OCI-LY7 (cell line): ENCODE results near the gene AOPEP. TPM values are rescaled to one million over a fixed set of nuclear protein-coding genes. Genes with fewer than 3 reads are reported as not detected.

Experiments
- BruUV-seq: library from RNA; stranded (reverse); fragments of 400-500 nt; replicated peaks from 2 replicates; lab custom pipeline; 2021; lab: Mats Ljungman, UMichigan
- CTCF ChIA-PET: fragments of 300-600 bp; sonication (Branson Sonifier 250); formaldehyde crosslinking; loops from one replicate; lab custom pipeline; 2022; ENCODE audit warnings: antibody characterized with exemption; ENCODE audit not compliant: unreplicated experiment; lab: Charles Lee
- POLR2A ChIA-PET: fragments of 300-600 bp; sonication (Branson Sonifier 250); formaldehyde crosslinking; loops from one replicate; lab custom pipeline; 2022; ENCODE audit warnings: antibody characterized with exemption; lab: Charles Lee
- DNase-seq: peaks from one replicate; pipeline ENCODE4 v3.0.0-alpha.2; 2015; ENCODE audit warnings: low spot score
- H2AFZ ChIP-seq: fragments of 200-600 bp; sonication (generic), shearing (Covaris generic); 2 replicates; pipeline ENCODE4 v1.6.1; 2014; ENCODE audit warnings: mild to moderate bottlenecking, antibody characterized with exemption, low read length, moderate library complexity
- H3K27ac ChIP-seq: fragments of 200-600 bp; sonication (generic); 2 replicates; pipeline ENCODE4 v1.5.1; 2014; ENCODE audit warnings: mixed run types, low read depth, mild to moderate bottlenecking, moderate library complexity, low read length, inconsistent platforms; ENCODE audit not compliant: poor library complexity, severe bottlenecking
- H3K36me3 ChIP-seq: fragments of 200-600 bp; sonication (generic); 2 replicates; pipeline ENCODE4 v1.6.1; 2014; ENCODE audit warnings: mild to moderate bottlenecking, antibody characterized with exemption, low read length, moderate library complexity, mixed read lengths; ENCODE audit not compliant: insufficient read depth
- H3K4me1 ChIP-seq: fragments of 200-600 bp; sonication (generic); 2 replicates; pipeline ENCODE4 v1.5.1; 2014; ENCODE audit warnings: mild to moderate bottlenecking, low read length; ENCODE audit not compliant: insufficient read depth, poor library complexity, severe bottlenecking
- H3K4me2 ChIP-seq: fragments of 200-600 bp; sonication (generic); 2 replicates; pipeline ENCODE4 v1.6.1; 2014; ENCODE audit warnings: mild to moderate bottlenecking, low read length
- H3K4me3 ChIP-seq: fragments of 200-600 bp; sonication (generic); 2 replicates; pipeline ENCODE4 v1.5.1; 2014; ENCODE audit warnings: mild to moderate bottlenecking, low read depth, low read length; ENCODE audit not compliant: poor library complexity, severe bottlenecking
- H3K79me2 ChIP-seq: fragments of 200-600 bp; sonication (generic); 2 replicates; pipeline ENCODE4 v1.6.1; 2016; ENCODE audit warnings: low read depth, mild to moderate bottlenecking, low read length, moderate library complexity, mixed read lengths; ENCODE audit not compliant: insufficient read depth
- H3K9me2 ChIP-seq: fragments of 200-600 bp; sonication (generic); 2 replicates; pipeline ENCODE4 v1.6.1; 2016; ENCODE audit warnings: mild to moderate bottlenecking, low read length, mixed read lengths; ENCODE audit not compliant: insufficient read depth
- H3K9me3 ChIP-seq: fragments of 200-600 bp; sonication (generic); 2 replicates; pipeline ENCODE4 v1.6.1; 2014; ENCODE audit warnings: mild to moderate bottlenecking, mixed run types, low read length, mixed read lengths
- H4K20me1 ChIP-seq: fragments of 200-600 bp; sonication (generic); 2 replicates; pipeline ENCODE4 v1.6.1; 2014; ENCODE audit warnings: mild to moderate bottlenecking, antibody characterized with exemption, low read length, moderate library complexity, mixed read lengths; ENCODE audit not compliant: insufficient read depth
- EZH2phosphoT487 ChIP-seq: fragments of 200-600 bp; sonication (generic); IDR thresholded peaks from 2 replicates; pipeline ENCODE4 v1.6.1; 2018; ENCODE audit warnings: low read depth, borderline replicate concordance, mild to moderate bottlenecking, mixed run types, antibody characterized with exemption, low read length, moderate library complexity, mixed read lengths
- intact Hi-C: fragments of 100-400 bp; cut with micrococcal nuclease; formaldehyde crosslinking; loops from one replicate; pipeline ENCODE4 v1.10.0; 2022; ENCODE audit not compliant: unreplicated experiment
- total RNA-seq, 2 experiments: library from RNA; depleted of rRNA in 1 of 2; stranded (reverse); fragments of >200 nt in 1 of 2; shearing (Covaris generic) in 1 of 2; gene quantifications; 2 replicates each; pipeline ENCODE4 v1.2.3, GENCODE V29; 2014 to 2022
- TF ChIP-seq, protein P1 (sequence below): fragments of 200-600 bp; sonication (generic); conservative IDR thresholded peaks from 2 replicates; pipeline ENCODE4 v1.5.1; 2014; ENCODE audit warnings: mild to moderate bottlenecking, antibody characterized with exemption, low read length, moderate library complexity, mixed read lengths

Gene AOPEP
- total RNA-seq, 2 experiments from 2014 or later: 17.3 to 24.3 TPM

DNA sequence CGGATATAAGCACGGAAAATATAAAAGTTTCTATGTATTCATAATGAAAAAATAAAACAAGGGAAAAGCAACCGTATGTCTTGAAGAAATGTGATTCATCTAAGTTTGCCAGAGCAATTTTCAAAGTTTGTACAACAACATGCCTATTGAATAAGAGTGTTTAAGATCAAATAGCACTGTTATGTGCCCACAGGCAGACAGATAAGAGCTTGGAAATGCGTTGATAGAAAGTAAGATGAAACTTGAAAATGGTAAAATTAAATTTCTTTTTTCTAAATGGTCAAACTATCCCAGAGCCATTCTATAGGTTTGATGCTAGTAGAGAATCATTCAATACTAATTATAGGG is 401.7 kb downstream of the AOPEP start:
- Histone ChIP-seq H3K27ac (no peak overlapping the region), H3K4me1 (no peaks in the 10 kb centered on the region), H2AFZ (no peak overlapping the region), H3K4me2 (no peak overlapping the region), H3K4me3 (no peak overlapping the region), H3K9me3 (no peaks in the 10 kb centered on the region), H3K79me2 (no peaks in the 10 kb centered on the region), H3K36me3 (no peaks in the 10 kb centered on the region), H3K9me2 (no peaks in the 10 kb centered on the region), H4K20me1 (no peaks in the 10 kb centered on the region)
- POLR2A ChIA-PET: no interaction called here
- BruUV-seq: no TSS peak
- intact Hi-C loops: loop anchor here (5.0 kb wide), 1 partner anchor 461 kb away; no protein-coding TSS in a partner anchor
- CTCF ChIA-PET: interaction anchor here (0.6 to 1.6 kb wide), 2 partner anchors 446 to 447 kb away, joined by 3 to 4 read pairs; no protein-coding TSS in a partner anchor
- DNase-seq: no peak
- TF ChIP-seq, protein P1, sequence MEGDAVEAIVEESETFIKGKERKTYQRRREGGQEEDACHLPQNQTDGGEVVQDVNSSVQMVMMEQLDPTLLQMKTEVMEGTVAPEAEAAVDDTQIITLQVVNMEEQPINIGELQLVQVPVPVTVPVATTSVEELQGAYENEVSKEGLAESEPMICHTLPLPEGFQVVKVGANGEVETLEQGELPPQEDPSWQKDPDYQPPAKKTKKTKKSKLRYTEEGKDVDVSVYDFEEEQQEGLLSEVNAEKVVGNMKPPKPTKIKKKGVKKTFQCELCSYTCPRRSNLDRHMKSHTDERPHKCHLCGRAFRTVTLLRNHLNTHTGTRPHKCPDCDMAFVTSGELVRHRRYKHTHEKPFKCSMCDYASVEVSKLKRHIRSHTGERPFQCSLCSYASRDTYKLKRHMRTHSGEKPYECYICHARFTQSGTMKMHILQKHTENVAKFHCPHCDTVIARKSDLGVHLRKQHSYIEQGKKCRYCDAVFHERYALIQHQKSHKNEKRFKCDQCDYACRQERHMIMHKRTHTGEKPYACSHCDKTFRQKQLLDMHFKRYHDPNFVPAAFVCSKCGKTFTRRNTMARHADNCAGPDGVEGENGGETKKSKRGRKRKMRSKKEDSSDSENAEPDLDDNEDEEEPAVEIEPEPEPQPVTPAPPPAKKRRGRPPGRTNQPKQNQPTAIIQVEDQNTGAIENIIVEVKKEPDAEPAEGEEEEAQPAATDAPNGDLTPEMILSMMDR: no peak
- no peak for TF ChIP-seq EZH2phosphoT487

DNA sequence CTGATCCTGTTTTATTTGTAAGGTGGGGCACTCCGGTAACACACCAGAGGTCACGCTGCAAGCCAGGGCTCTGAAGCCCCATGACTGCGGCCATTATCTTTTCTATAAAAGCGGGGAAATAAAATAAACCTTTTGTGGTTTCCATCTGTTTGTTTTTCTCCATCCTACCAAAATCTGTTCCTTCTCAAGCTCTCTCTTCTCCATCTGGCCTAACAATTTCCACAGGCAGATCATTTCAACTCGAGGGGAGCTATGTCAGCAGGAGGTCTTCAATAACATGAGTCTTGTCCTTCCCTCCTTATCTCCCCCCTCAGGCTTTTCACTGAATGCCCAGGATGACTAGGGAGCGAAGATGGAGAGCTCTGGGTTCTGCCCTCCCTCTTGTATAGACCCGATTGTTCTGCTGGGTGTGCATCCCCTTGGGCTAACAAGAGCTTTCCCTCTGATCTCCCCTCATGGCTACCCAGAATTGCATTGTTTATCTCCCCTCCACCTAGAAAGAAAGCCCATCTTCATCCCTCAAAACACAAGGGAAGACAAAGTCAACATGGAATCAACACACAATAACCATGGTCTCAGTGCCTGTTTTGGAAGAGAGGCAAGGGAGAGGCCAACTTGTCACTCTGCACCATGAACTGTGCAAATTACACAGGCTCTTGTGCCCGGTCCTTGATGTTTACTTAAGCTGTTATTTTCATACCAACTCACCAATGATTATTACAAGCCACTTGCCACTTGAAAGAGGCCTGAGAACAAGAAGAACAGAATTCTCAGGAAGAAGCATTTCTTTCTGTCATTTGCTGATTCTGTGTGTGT is 403.2 kb downstream of the AOPEP start:
- ChIA-PET CTCF (interaction anchor here (0.9 kb wide), 1 partner anchor 23 kb away, joined by 3 read pairs; no protein-coding TSS in a partner anchor), POLR2A (no interaction called here)
- Histone ChIP-seq H3K4me2 (no peak overlapping the region), H3K27ac (no peak overlapping the region), H4K20me1 (no peaks in the 10 kb centered on the region), H3K79me2 (no peaks in the 10 kb centered on the region), H3K9me2 (no peaks in the 10 kb centered on the region), H3K4me3 (no peak overlapping the region), H2AFZ (no peak overlapping the region), H3K9me3 (no peaks in the 10 kb centered on the region), H3K36me3 (no peaks in the 10 kb centered on the region), H3K4me1 (no peaks in the 10 kb centered on the region)
- intact Hi-C loops: loop anchor here (2.0 to 5.0 kb wide), 2 partner anchors 343 to 462 kb away; no protein-coding TSS in a partner anchor
- DNase-seq: no peak
- no TSS peak for BruUV-seq
- no peak for TF ChIP-seq EZH2phosphoT487
- TF ChIP-seq, protein P1: no peak

DNA sequence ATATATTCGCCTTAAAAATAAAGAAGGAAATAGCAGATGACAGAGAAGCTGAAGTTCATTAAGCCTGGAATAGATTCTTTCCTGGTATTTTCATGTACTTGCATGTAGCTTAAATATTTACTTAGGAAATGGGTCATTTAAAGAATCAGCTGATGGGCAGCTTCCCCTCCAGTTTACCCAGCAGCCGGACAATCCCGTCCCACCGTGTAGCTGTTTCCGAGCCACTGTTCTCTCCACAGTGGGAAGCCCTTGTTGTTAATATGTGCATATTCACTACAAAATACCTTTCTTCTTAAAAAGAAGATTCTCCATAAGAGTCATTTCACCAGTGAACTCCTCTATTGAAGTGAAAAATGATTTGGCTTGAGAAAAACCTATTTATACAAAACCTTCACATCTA is 404.0 kb downstream of the AOPEP start:
- H3K4me1 ChIP-seq: no peaks in the 10 kb centered on the region
- BruUV-seq: no TSS peak
- no peaks in the 10 kb centered on the region for H3K9me2 ChIP-seq
- H3K4me3 ChIP-seq: no peak overlapping the region
- no peaks in the 10 kb centered on the region for H3K9me3 ChIP-seq
- TF ChIP-seq, protein P1: no peak
- no peak for TF ChIP-seq EZH2phosphoT487
- no peak for DNase-seq
- H2AFZ ChIP-seq: no peak overlapping the region
- no peak overlapping the region for H3K27ac ChIP-seq
- intact Hi-C loops: loop anchor here (2.0 kb wide), 1 partner anchor 344 kb away; no protein-coding TSS in a partner anchor
- ChIA-PET POLR2A (interaction anchor here (0.7 kb wide), 1 partner anchor 690 kb away, joined by 3 read pairs; no protein-coding TSS in a partner anchor), CTCF (interaction anchor here (0.9 kb wide), 1 partner anchor 22 kb away, joined by 3 read pairs; no protein-coding TSS in a partner anchor)
- H3K36me3 ChIP-seq: no peaks in the 10 kb centered on the region
- no peaks in the 10 kb centered on the region for H3K79me2 ChIP-seq
- no peaks in the 10 kb centered on the region for H4K20me1 ChIP-seq
- H3K4me2 ChIP-seq: no peak overlapping the region
